SK-N-SH treated with all-trans-retinoic acid at 6 μM for 48 hours (cell line): ENCODE data around the gene GATA6.

Experiments used
- ATAC-seq: fragments of 200-7000 bp; cut with Tn5 transposase; 3 replicates; pipeline ENCODE4 v1.9.1; 2020; ENCODE audit warnings: mild to moderate bottlenecking, moderate library complexity
- ARNTL ChIP-seq: fragments of 450-650 bp; formaldehyde crosslinking; IDR thresholded peaks from 2 replicates; pipeline ENCODE4 v1.5.0; 2020; ENCODE audit warnings: low read depth, mild to moderate bottlenecking, moderate library complexity, borderline replicate concordance
- BACH2 ChIP-seq: fragments of 250-450 bp; sonication (Bioruptor Pico); IDR thresholded peaks from 2 replicates; pipeline ENCODE4 v1.9.0; 2021; ENCODE audit warnings: mild to moderate bottlenecking, borderline replicate concordance
- CREB5 ChIP-seq: fragments of 250-450 bp; sonication (Bioruptor Pico); IDR thresholded peaks from 2 replicates; pipeline ENCODE4 v1.5.1; 2020; ENCODE audit warnings: low read depth, mild to moderate bottlenecking, moderate library complexity
- CSDC2 ChIP-seq: fragments of 250-450 bp; sonication (Bioruptor Pico); IDR thresholded peaks from 2 replicates; pipeline ENCODE4 v1.5.0; 2020; ENCODE audit warnings: mild to moderate bottlenecking, moderate library complexity
- ESRRG ChIP-seq: fragments of 250-450 bp; sonication (Bioruptor Pico); IDR thresholded peaks from 2 replicates; pipeline ENCODE4 v1.6.1; 2021; ENCODE audit warnings: mild to moderate bottlenecking
- GLIS3 ChIP-seq: fragments of 250-450 bp; sonication (Bioruptor Pico); IDR thresholded peaks from 2 replicates; pipeline ENCODE4 v1.5.0; 2020; ENCODE audit warnings: mild to moderate bottlenecking, moderate library complexity
- ISL1 ChIP-seq: fragments of 250-450 bp; sonication (Bioruptor Pico); IDR thresholded peaks from 2 replicates; pipeline ENCODE4 v2.1.2; 2022; ENCODE audit warnings: mild to moderate bottlenecking, moderate library complexity
- OSR1 ChIP-seq: fragments of 250-450 bp; sonication (Bioruptor Pico); IDR thresholded peaks from 2 replicates; pipeline ENCODE4 v1.8.0; 2022; ENCODE audit warnings: moderate library complexity, mild to moderate bottlenecking, inconsistent platforms
- PATZ1 ChIP-seq: fragments of 250-450 bp; sonication (Bioruptor Pico); IDR thresholded peaks from 2 replicates; pipeline ENCODE4 v1.8.0; 2020; ENCODE audit warnings: mild to moderate bottlenecking, moderate library complexity, borderline replicate concordance
- PPARA ChIP-seq: fragments of 250-450 bp; sonication (Bioruptor Pico); IDR thresholded peaks from 2 replicates; pipeline ENCODE4 v1.5.0; 2020; ENCODE audit warnings: mild to moderate bottlenecking, borderline replicate concordance
- RARB ChIP-seq: fragments of 250-450 bp; sonication (Bioruptor Pico); IDR thresholded peaks from 2 replicates; pipeline ENCODE4 v1.8.0; 2021; ENCODE audit warnings: mild to moderate bottlenecking, moderate library complexity
- SNAI2 ChIP-seq: fragments of 250-450 bp; sonication (Bioruptor Pico); IDR thresholded peaks from 2 replicates; pipeline ENCODE4 v1.5.0; 2020; ENCODE audit warnings: mild to moderate bottlenecking, moderate library complexity
- TCF4 ChIP-seq: fragments of 250-450 bp; sonication (Bioruptor Pico); IDR thresholded peaks from 2 replicates; pipeline ENCODE4 v1.8.0; 2021; ENCODE audit warnings: mild to moderate bottlenecking, moderate library complexity, borderline replicate concordance
- TOX ChIP-seq: fragments of 250-450 bp; sonication (Bioruptor Pico); IDR thresholded peaks from 2 replicates; pipeline ENCODE4 v1.8.0; 2021; ENCODE audit warnings: mild to moderate bottlenecking, moderate library complexity, borderline replicate concordance
- ZC3H10 ChIP-seq: fragments of 250-450 bp; sonication (Bioruptor Pico); IDR thresholded peaks from 2 replicates; pipeline ENCODE4 v1.5.1; 2021; ENCODE audit warnings: mild to moderate bottlenecking, moderate library complexity
- ZFP3 ChIP-seq: fragments of 250-450 bp; sonication (Bioruptor Pico); IDR thresholded peaks from 2 replicates; pipeline ENCODE4 v1.5.0; 2020; ENCODE audit warnings: mild to moderate bottlenecking, moderate library complexity
- ZFP30 ChIP-seq: fragments of 450-650 bp; formaldehyde crosslinking; IDR thresholded peaks from 2 replicates; pipeline ENCODE4 v1.5.0; 2022; ENCODE audit warnings: mild to moderate bottlenecking, moderate library complexity
- ZNF565 ChIP-seq: fragments of 450-650 bp; formaldehyde crosslinking; conservative IDR thresholded peaks from 2 replicates; pipeline ENCODE4 v1.5.0; 2020; ENCODE audit warnings: low read depth, mild to moderate bottlenecking, moderate library complexity
- ZNF70 ChIP-seq: fragments of 450-650 bp; formaldehyde crosslinking; IDR thresholded peaks from 2 replicates; pipeline ENCODE4 v1.5.0; 2020; ENCODE audit warnings: mild to moderate bottlenecking, moderate library complexity
- ZNF8 ChIP-seq: fragments of 450-650 bp; formaldehyde crosslinking; IDR thresholded peaks from 2 replicates; pipeline ENCODE4 v1.5.0; 2020; ENCODE audit warnings: mild to moderate bottlenecking, moderate library complexity
- TF ChIP-seq, protein P1 (sequence below): fragments of 250-450 bp; sonication (Bioruptor Pico); IDR thresholded peaks from 2 replicates; pipeline ENCODE4 v1.5.0; 2020; ENCODE audit warnings: mild to moderate bottlenecking, moderate library complexity
- TF ChIP-seq, protein P2 (sequence below): fragments of 250-450 bp; sonication (Bioruptor Pico); IDR thresholded peaks from 2 replicates; pipeline ENCODE4 v1.5.1; 2021; ENCODE audit warnings: mild to moderate bottlenecking, moderate library complexity

Gene GATA6

DNA sequence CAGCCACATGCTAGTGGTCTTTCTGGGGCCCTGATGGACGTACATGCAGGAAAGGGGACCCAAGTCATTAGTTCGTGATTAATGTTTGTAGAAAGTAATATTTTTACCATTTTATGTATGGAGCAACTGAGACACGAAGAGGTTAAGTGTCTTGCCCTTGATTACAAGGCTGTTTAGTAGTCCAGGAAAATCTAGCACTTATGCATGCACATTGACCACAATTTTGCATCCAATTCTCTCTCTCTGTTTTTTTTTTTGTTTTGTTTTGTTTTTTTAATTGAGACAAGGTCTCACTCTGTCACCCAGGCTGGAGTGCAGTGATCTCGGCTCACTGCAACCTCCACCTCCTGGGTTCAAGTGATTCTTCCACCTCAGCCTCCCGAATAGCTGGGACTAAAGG lies 8.3 kb upstream of the GATA6 start:
- TF ChIP-seq ISL1 (CRISPR knock-in tag) = no peak
- no peak for TF ChIP-seq ZFP3 (CRISPR knock-in tag)
- TF ChIP-seq PATZ1 (CRISPR knock-in tag) = no peak
- TF ChIP-seq, protein P1, sequence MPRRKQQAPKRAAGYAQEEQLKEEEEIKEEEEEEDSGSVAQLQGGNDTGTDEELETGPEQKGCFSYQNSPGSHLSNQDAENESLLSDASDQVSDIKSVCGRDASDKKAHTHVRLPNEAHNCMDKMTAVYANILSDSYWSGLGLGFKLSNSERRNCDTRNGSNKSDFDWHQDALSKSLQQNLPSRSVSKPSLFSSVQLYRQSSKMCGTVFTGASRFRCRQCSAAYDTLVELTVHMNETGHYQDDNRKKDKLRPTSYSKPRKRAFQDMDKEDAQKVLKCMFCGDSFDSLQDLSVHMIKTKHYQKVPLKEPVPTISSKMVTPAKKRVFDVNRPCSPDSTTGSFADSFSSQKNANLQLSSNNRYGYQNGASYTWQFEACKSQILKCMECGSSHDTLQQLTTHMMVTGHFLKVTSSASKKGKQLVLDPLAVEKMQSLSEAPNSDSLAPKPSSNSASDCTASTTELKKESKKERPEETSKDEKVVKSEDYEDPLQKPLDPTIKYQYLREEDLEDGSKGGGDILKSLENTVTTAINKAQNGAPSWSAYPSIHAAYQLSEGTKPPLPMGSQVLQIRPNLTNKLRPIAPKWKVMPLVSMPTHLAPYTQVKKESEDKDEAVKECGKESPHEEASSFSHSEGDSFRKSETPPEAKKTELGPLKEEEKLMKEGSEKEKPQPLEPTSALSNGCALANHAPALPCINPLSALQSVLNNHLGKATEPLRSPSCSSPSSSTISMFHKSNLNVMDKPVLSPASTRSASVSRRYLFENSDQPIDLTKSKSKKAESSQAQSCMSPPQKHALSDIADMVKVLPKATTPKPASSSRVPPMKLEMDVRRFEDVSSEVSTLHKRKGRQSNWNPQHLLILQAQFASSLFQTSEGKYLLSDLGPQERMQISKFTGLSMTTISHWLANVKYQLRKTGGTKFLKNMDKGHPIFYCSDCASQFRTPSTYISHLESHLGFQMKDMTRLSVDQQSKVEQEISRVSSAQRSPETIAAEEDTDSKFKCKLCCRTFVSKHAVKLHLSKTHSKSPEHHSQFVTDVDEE (CRISPR knock-in tag) = no peak
- no peak for TF ChIP-seq RARB (CRISPR knock-in tag)
- TF ChIP-seq ZFP30 = no peak
- no peak for TF ChIP-seq GLIS3 (CRISPR knock-in tag)
- TF ChIP-seq ZC3H10 (CRISPR knock-in tag) = no peak
- no peak for TF ChIP-seq TOX (CRISPR knock-in tag)
- no peak for TF ChIP-seq ZNF70 (CRISPR knock-in tag)
- TF ChIP-seq ARNTL (CRISPR knock-in tag) = no peak
- TF ChIP-seq BACH2 (CRISPR knock-in tag) = no peak
- TF ChIP-seq CREB5 = no peak
- ATAC-seq = no peak

GRCh38 chr18:22163416-22164161 lies 5.8 kb upstream of the GATA6 start:
- no peak for ATAC-seq
- no peak for TF ChIP-seq ISL1 (CRISPR knock-in tag)
- TF ChIP-seq ZNF565 (CRISPR knock-in tag) = no peak
- TF ChIP-seq ESRRG (CRISPR knock-in tag) = no peak
- no peak for TF ChIP-seq BACH2 (CRISPR knock-in tag)
- no peak for TF ChIP-seq PATZ1 (CRISPR knock-in tag)

- ATAC-seq = no peak
- no peak for TF ChIP-seq ZC3H10 (CRISPR knock-in tag)
- TF ChIP-seq OSR1 (CRISPR knock-in tag) = no peak
- no peak for TF ChIP-seq TOX (CRISPR knock-in tag)
- no peak for TF ChIP-seq PPARA (CRISPR knock-in tag)
- TF ChIP-seq, protein P1 (CRISPR knock-in tag) = no peak
- no peak for TF ChIP-seq ZFP3 (CRISPR knock-in tag)
- TF ChIP-seq, protein P2, sequence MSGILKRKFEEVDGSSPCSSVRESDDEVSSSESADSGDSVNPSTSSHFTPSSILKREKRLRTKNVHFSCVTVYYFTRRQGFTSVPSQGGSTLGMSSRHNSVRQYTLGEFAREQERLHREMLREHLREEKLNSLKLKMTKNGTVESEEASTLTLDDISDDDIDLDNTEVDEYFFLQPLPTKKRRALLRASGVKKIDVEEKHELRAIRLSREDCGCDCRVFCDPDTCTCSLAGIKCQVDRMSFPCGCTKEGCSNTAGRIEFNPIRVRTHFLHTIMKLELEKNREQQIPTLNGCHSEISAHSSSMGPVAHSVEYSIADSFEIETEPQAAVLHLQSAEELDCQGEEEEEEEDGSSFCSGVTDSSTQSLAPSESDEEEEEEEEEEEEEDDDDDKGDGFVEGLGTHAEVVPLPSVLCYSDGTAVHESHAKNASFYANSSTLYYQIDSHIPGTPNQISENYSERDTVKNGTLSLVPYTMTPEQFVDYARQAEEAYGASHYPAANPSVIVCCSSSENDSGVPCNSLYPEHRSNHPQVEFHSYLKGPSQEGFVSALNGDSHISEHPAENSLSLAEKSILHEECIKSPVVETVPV (CRISPR knock-in tag) = no peak
- TF ChIP-seq CSDC2 (CRISPR knock-in tag) = no peak
- no peak for TF ChIP-seq RARB (CRISPR knock-in tag)
- TF ChIP-seq TCF4 = no peak
- TF ChIP-seq ZNF8 (CRISPR knock-in tag) = no peak
- no peak for TF ChIP-seq GLIS3 (CRISPR knock-in tag)
- TF ChIP-seq ZNF565 (CRISPR knock-in tag) = no peak
- TF ChIP-seq SNAI2 (CRISPR knock-in tag) = no peak
- no peak for TF ChIP-seq ISL1 (CRISPR knock-in tag)
- no peak for TF ChIP-seq ARNTL (CRISPR knock-in tag)
- TF ChIP-seq ZFP30 = no peak
These were observed 4.9 kb upstream of the GATA6 start for GRCh38 chr18:22164337-22165048.
